AG04449 (cell line): ENCODE data around the gene SAXO1.

Experiments used
- CTCF ChIA-PET: fragments of 350-600 bp; formaldehyde crosslinking; extraction: SDS; loops from one replicate; lab custom pipeline; 2021; ENCODE audit warnings: antibody characterized with exemption; lab: Yijun Ruan, JAX
- POLR2A ChIA-PET: fragments of 400-600, 350-600 bp; formaldehyde crosslinking; extraction: SDS; loops from one replicate; lab custom pipeline; 2020; ENCODE audit warnings: antibody characterized with exemption, inconsistent platforms; lab: Yijun Ruan, JAX
- DNase-seq: peaks from one replicate; pipeline ENCODE4 v3.0.0-alpha.2; 2010; ENCODE audit warnings: low read depth, low spot score
- H3K4me3 ChIP-seq: 2 replicates; pipeline ENCODE4 v1.5.1; 2011; ENCODE audit warnings: low read depth, mild to moderate bottlenecking, control low read depth, low read length
- TF ChIP-seq, protein P1 (sequence below): IDR thresholded peaks from one replicate; pipeline ENCODE4 v1.5.1; 2011; ENCODE audit warnings: mild to moderate bottlenecking, moderate library complexity, low read length, control low read depth, inconsistent platforms; ENCODE audit not compliant: insufficient read depth; ENCODE audit errors: missing control alignments

SAXO1 gene

DNA sequence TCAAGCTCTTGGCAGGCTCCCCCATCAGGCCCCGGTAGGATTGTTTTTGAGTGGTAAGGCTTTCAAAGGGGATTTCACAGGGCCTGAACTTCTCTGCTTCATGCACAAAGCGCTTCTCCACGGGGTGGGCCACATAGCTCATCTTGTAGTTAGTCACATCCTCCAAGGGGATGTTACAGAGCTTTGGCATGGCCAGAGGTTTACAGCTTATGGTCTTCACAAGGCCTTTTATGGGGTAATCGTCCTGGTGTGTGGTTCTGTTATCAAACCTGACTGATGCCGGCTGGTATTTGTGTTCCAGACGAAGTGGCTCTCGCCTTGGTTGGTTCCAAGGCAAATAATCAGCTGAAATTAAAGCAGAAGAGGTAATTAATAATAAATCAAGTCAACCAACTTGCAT is 104.3 kb downstream of the SAXO1 start:
- POLR2A ChIA-PET = interaction anchor here (0.5 to 1.0 kb wide), 2 partner anchors 8 to 18 kb away, joined by 3 to 4 read pairs; no protein-coding TSS in a partner anchor
- H3K4me3 ChIP-seq = no peak overlapping the region
- peak; percentile 40 for DNase-seq
- CTCF ChIA-PET = interaction anchor here (0.8 to 1.1 kb wide), 3 partner anchors 11 to 100 kb away, joined by 3 to 4 read pairs (median 3); no protein-coding TSS in a partner anchor
- TF ChIP-seq, protein P1, sequence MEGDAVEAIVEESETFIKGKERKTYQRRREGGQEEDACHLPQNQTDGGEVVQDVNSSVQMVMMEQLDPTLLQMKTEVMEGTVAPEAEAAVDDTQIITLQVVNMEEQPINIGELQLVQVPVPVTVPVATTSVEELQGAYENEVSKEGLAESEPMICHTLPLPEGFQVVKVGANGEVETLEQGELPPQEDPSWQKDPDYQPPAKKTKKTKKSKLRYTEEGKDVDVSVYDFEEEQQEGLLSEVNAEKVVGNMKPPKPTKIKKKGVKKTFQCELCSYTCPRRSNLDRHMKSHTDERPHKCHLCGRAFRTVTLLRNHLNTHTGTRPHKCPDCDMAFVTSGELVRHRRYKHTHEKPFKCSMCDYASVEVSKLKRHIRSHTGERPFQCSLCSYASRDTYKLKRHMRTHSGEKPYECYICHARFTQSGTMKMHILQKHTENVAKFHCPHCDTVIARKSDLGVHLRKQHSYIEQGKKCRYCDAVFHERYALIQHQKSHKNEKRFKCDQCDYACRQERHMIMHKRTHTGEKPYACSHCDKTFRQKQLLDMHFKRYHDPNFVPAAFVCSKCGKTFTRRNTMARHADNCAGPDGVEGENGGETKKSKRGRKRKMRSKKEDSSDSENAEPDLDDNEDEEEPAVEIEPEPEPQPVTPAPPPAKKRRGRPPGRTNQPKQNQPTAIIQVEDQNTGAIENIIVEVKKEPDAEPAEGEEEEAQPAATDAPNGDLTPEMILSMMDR = no peak

- POLR2A ChIA-PET = no interaction called here
- TF ChIP-seq, protein P1 = no peak
- H3K4me3 ChIP-seq = no peak overlapping the region
- no peak for DNase-seq
- CTCF ChIA-PET = no interaction called here
Measured at GRCh38 chr9:18926513-18926912, 106.5 kb downstream of the SAXO1 start.

DNA sequence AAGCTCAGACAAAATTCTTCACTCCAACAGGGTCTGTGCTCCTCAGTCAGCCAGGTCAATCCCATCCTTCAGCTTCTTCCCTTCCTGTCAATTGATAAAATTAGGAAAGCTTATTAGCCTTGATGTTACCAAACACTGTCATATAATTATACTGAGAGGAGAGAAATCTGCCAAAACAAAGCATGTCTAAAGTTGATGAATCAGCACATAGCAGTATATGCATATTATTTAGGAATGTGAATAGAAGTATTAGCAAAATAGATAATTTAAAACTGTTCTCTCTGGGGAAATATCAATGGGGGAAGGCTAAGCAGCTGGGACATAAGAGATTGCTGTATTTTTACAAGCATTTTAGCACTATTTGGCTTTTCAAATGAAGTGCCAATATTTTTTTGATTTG is 107.1 kb downstream of the SAXO1 start:
- ChIA-PET POLR2A (no interaction called here), CTCF (no interaction called here)
- no peak overlapping the region for H3K4me3 ChIP-seq
- TF ChIP-seq, protein P1 = no peak
- DNase-seq = no peak

- ChIA-PET CTCF (no interaction called here), POLR2A (no interaction called here)
- TF ChIP-seq, protein P1 = no peak
Measured at GRCh38 chr9:18923671-18924430, 109.2 kb downstream of the SAXO1 start.

GRCh38 chr9:18923167-18923566 is 109.8 kb downstream of the SAXO1 start:
- DNase-seq = no peak
- ChIA-PET POLR2A (no interaction called here), CTCF (no interaction called here)
- TF ChIP-seq, protein P1 = no peak
- H3K4me3 ChIP-seq = no peak overlapping the region

More at GRCh38 chr9:18923671-18924430, 109.2 kb downstream of the SAXO1 start:
- DNase-seq = no peak
- H3K4me3 ChIP-seq = no peak overlapping the region

GRCh38 chr9:18922161-18922885 is 110.7 kb downstream of the SAXO1 start:
- no peak for DNase-seq
- TF ChIP-seq, protein P1 = no peak
- POLR2A ChIA-PET = no interaction called here
- CTCF ChIA-PET = no interaction called here
- H3K4me3 ChIP-seq = no peak overlapping the region
